Measurements from ENCODE around the gene MAPKAPK2. TPM values are rescaled to one million over a fixed set of nuclear protein-coding genes. Genes with fewer than 3 reads are reported as not detected.
A peak's percentile ranks its signal among the peaks of the same experiment; 100 is the strongest.
"Not testable (repeated sequence)": the region's sequence is repeated elsewhere in the genome, so short reads cannot be mapped to it uniquely, and the experiment has no call there.

Gene MAPKAPK2
- total and polyA plus RNA-seq, 10 donors = 42.2 to 129 (median 94.2) TPM

DNA sequence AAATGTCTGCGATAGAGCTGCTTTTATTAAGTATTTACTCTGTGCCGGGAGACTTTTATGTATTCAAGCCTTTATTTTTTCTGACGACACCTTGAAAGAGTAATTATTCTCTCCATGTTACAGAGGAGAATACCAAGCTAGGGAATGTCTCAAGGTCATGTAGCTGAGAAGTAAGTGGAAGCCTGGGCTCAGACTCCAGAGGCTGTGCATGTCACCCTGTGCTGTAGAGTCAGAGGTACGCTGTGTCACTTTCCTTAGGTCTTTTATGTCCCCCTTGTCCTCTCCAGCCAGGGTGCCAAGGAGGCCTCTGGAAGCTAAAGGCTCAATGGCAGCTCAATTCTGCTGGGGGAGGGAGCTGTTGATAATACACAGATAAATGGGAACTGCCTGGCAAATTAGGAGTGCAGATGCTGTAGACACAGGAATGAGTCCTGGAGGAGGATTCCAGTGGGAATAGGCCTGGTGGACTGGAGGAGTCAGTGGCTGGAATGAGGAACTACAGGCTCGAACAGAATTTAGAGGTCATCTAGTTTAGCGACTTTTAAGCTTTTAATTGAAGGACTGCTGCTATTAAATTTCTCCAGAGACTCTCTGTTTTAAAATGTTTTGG lies 76.6 kb downstream of the MAPKAPK2 start:
- peaks cover 5 to 57% (median 32%) of the 10 kb centered on the region in 6 donors for H3K4me1 ChIP-seq
- no peaks in the 10 kb centered on the region for H3K27me3 ChIP-seq (replicated peaks in 1 of 7)
- intact Hi-C loops (cut with DNase I; ENCODE audit: low total_unique reads) = no loop called here
- no peak for DNase-seq
- TF ChIP-seq, protein P1, sequence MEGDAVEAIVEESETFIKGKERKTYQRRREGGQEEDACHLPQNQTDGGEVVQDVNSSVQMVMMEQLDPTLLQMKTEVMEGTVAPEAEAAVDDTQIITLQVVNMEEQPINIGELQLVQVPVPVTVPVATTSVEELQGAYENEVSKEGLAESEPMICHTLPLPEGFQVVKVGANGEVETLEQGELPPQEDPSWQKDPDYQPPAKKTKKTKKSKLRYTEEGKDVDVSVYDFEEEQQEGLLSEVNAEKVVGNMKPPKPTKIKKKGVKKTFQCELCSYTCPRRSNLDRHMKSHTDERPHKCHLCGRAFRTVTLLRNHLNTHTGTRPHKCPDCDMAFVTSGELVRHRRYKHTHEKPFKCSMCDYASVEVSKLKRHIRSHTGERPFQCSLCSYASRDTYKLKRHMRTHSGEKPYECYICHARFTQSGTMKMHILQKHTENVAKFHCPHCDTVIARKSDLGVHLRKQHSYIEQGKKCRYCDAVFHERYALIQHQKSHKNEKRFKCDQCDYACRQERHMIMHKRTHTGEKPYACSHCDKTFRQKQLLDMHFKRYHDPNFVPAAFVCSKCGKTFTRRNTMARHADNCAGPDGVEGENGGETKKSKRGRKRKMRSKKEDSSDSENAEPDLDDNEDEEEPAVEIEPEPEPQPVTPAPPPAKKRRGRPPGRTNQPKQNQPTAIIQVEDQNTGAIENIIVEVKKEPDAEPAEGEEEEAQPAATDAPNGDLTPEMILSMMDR (IDR thresholded peaks at IDR 0.05 in 8 of 11, conservative IDR thresholded peaks at IDR 0.05 in 3 of 11) = peak in 5 of 11 experiments; percentile 19 to 33 (median 25)
- TF ChIP-seq POLR2AphosphoS5 (IDR thresholded peaks at IDR 0.05) = no peak
- no peak overlapping the region for H3K4me3 ChIP-seq
- H3K36me3 ChIP-seq = no peaks in the 10 kb centered on the region
- H3K9me3 ChIP-seq = no peaks in the 10 kb centered on the region
- peak overlapping the region in 3 of 8 donors; percentile 21 to 48 (median 45) for H3K27ac ChIP-seq
- 83 to 93% (median 91%) methylated on average over 6 of the region's 6 CpGs for WGBS, 5 donors

DNA sequence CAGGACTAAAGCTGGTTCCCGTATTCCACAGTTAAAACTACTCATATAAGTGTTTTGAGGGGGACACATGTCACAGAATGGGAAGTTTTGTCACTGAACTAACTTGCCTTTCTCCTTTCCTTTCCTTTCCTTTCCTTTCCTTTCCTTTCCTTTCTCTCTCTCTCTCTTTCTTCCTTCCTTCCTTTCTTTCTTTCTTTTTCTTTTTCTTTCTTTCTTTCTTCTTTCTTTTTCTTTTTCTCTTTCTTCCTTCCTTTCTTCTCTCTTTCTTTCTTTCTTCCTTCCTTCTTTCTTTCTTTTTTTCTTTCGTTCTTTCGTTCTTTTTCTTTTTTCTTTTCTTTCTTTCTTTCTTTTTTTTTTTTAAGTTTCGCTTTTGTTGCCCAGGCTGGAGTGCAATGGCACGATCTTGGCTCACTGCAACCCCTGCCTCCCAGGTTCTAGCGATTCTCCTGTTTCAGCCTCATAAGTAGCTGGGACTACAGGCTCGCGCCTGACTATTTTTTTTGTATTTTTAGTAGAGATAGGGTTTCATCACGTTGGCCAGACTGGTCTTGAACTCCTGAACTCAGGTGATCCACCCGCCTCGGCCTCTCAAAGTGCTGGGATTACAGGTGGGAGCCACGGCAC lies 78.1 kb downstream of the MAPKAPK2 start:
- intact Hi-C loops (cut with DNase I; ENCODE audit: low total_unique reads); H3K27me3 ChIP-seq (replicated peaks in 1 of 7); H3K27ac ChIP-seq; H3K36me3 ChIP-seq; H3K9me3 ChIP-seq; DNase-seq; H3K4me3 ChIP-seq: not testable (repeated sequence)
- WGBS, 5 donors = 93 to 96% (median 94%) methylated on average over 12 of the region's 12 CpGs
- H3K4me1 ChIP-seq = peaks cover 13 to 60% (median 38%) of the 10 kb centered on the region in 6 donors

DNA sequence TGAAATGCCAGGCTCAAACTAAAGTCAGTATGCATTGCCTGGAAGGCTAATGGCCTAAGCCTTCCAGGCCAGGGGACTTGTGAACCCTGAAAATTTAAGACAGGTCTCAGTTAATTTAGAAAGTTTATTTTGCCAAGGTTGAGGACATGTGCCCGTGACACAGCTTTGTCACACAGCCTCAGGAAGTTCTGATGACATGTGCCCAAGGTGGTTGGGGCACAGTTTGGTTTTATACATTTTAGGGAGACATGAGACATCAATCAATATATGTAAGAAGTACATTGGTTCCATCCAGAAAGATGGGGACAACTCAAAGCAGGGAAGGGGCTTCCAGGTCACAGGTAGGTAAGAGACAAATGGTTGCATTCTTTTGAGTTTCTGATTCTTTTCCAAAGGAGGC lies 81.1 kb downstream of the MAPKAPK2 start:
- not testable (repeated sequence) for H3K9me3 ChIP-seq

DNA sequence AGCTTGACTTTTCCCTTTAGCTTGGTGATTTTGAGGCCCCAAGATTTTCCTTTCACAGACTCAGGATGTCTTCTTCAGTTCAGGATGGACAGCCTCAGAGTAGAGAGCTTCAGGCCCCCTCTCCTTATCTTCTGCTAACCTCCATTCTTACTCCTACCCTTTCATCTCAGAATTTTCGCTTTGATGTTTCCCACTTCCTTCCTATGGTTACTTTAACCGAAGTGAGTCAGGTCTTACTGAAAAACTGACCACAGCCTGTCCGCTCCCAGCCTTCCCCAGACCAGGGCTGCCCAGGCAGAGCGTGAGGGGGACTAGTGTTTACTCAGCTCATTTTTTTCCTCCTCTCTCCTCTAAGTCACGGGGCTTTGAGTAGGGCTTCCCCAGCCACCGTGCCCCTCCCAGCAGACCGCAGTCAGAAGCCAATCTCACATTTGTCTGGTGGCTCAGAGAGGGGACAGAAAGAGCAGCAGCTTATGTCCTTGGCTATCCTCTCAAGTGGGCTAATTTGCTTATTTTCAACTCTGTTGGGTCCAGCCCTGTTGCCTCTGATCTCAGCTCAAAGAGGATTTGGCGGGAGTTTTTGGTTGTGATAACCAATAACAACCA lies 81.6 kb downstream of the MAPKAPK2 start:
- WGBS, 5 donors = 21 to 32% (median 24%) methylated on average over 8 of the region's 8 CpGs
- DNase-seq = peak; percentile 87
- no peak for TF ChIP-seq POLR2A (IDR thresholded peaks at IDR 0.05)
- peak in 2 of 3 donors; percentile 36 to 63 for TF ChIP-seq POLR2AphosphoS5 (IDR thresholded peaks at IDR 0.05)
- TF ChIP-seq, protein P1 (IDR thresholded peaks at IDR 0.05 in 8 of 11, conservative IDR thresholded peaks at IDR 0.05 in 3 of 11) = no peak
- Histone ChIP-seq H3K27me3 (replicated peaks in 1 of 7) (no peaks in the 10 kb centered on the region), H3K36me3 (no peaks in the 10 kb centered on the region), H3K4me1 (peaks cover 36 to 69% (median 57%) of the 10 kb centered on the region in 6 donors), H3K4me3 (no peak overlapping the region), H3K9me3 (no peaks in the 10 kb centered on the region), H3K27ac (peak overlapping the region in 4 of 8 donors; percentile 35 to 83 (median 47))
- intact Hi-C loops (cut with DNase I; ENCODE audit: low total_unique reads) = no loop called here

More for the DNA sequence above, 81.1 kb downstream of the MAPKAPK2 start:
- peak overlapping the region in 3 of 8 donors; percentile 39 to 83 (median 55) for H3K27ac ChIP-seq
- 28 to 79% (median 45%) methylated on average over 1 of the region's 1 CpG for WGBS, 5 donors
- H3K27me3 ChIP-seq (replicated peaks in 1 of 7); H3K36me3 ChIP-seq; DNase-seq; intact Hi-C loops (cut with DNase I; ENCODE audit: low total_unique reads); H3K4me3 ChIP-seq: not testable (repeated sequence)
- H3K4me1 ChIP-seq = peaks cover 32 to 69% (median 54%) of the 10 kb centered on the region in 6 donors

Measured in spleen (tissue), 11 donors.